HG03039 (cell line): ENCODE measurements around the gene IKZF3.
"Not testable (repeated sequence)": the region's sequence is repeated elsewhere in the genome, so short reads cannot be mapped to it uniquely, and the experiment has no call there.

ENCODE experiments used
- ATAC-seq: cut with Tn5 transposase; IDR thresholded peaks from one replicate; pipeline ENCODE4 v1.9.1; 2021; ENCODE audit warnings: mild to moderate bottlenecking, moderate library complexity; ENCODE audit not compliant: unreplicated experiment

The IKZF3 gene

GRCh38 chr17:39863918-39864746 is at the start of gene IKZF3:
TSS of gene IKZF3 (minus strand) at chr17:39864312. CDS start at chr17:39864126, 186 bp downstream.
- peak; percentile 32 for ATAC-seq

- no peak for ATAC-seq
Observed at GRCh38 chr17:39908789-39909352, 44.8 kb upstream of the IKZF3 start.

GRCh38 chr17:39904990-39905288 is 40.8 kb upstream of the IKZF3 start:
- ATAC-seq = no peak

- ATAC-seq = no peak
Observed at GRCh38 chr17:39903158-39903884, 39.2 kb upstream of the IKZF3 start.

GRCh38 chr17:39902027-39902426 is 37.9 kb upstream of the IKZF3 start:
- not testable (repeated sequence) for ATAC-seq

- ATAC-seq = no peak
Observed at GRCh38 chr17:39899215-39899614, 35.1 kb upstream of the IKZF3 start.

- ATAC-seq = no peak
Observed at GRCh38 chr17:39898088-39898487, 34.0 kb upstream of the IKZF3 start.

GRCh38 chr17:39894681-39895376 is 30.7 kb upstream of the IKZF3 start:
- ATAC-seq = no peak

- no peak for ATAC-seq
Observed at GRCh38 chr17:39889200-39889599, 25.1 kb upstream of the IKZF3 start.

GRCh38 chr17:39887078-39887477 is 23.0 kb upstream of the IKZF3 start:
- no peak for ATAC-seq

DNA sequence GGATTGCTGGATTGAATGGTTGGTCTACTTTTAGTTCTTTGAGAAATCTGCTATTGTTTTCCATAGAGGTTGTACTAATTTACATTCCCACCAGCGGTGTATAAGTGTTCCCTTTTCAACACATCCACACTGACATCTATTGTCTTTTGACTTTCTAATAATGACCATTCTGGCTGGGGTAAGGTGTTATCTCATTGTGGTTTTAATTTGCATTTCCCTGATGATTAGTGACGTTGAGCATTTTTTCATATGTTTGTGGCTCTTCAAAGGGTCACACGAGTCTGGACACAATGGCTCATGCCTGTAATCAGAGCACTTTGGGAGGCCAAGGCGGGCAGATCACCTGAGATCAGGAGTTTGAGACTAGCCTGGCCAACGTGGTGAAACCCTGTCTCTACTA is 22.0 kb upstream of the IKZF3 start:
- not testable (repeated sequence) for ATAC-seq

DNA sequence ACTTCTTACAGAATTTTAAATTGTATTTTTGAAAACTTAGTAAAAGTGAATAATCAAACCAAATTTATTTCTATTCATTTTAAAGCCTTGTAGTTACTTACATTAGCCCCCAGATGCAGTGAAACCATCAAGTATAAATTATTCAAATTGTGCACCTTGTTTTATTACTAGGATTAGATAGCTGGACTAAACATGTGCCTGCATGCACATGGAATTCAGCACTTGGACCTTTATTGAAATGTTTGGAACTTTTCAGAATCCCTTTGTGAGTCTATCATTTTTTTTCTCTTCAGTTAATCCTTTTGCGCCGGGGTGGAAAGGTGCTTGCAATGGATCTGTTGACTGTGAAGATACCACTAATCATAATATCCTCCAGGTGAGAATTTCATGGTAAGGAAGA is 8.6 kb upstream of the IKZF3 start:
- no peak for ATAC-seq

DNA sequence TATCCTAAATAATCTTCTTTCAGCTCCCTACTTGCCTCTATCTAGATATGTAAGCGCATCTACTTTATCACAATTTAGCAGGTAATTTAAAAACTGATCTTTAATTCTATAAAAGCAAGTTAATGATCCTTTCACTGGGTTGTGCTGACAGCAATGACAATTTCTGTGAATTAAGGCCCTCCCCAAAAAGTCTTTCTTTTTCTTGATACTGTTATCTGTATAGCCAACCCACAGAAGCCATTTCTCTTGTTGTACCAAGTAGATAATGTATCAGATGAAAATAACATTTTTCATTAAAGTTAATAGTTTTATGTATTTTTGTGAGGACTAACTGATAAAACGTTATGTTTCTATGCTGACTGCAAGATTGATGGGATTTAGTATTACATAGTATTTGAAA is 7.7 kb upstream of the IKZF3 start:
- no peak for ATAC-seq

- no peak for ATAC-seq
Observed at GRCh38 chr17:39870776-39871175, 6.7 kb upstream of the IKZF3 start.

DNA sequence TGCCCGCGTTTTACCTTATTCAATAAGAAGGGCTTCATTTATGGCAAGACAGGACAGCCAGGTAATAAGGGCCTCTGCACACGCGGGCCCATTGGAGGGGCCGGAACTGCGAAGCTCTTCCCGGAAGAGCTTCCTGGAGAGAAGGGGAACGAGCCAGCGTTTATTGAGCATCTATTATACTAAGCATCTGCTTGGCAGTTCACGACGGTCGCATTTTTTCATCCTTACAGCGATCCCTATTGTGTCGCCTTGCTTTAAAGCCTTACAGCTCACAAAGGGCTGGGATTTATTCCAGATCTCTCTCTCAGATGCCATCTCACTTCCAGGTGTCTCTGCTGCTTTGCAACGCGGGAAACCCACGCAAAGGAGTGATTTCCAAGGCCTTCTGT is 4.4 kb upstream of the IKZF3 start:
- ATAC-seq = no peak

- peak; percentile 20 for ATAC-seq
Observed at GRCh38 chr17:39867880-39868553, 3.9 kb upstream of the IKZF3 start, which contains the start of gene ZPBP2. TSS of gene ZPBP2 (plus strand) at chr17:39868202. CDS start at chr17:39868355, 153 bp downstream.

- peak; percentile 34 for ATAC-seq
Observed at GRCh38 chr17:39867084-39867879, 3.2 kb upstream of the IKZF3 start.

DNA sequence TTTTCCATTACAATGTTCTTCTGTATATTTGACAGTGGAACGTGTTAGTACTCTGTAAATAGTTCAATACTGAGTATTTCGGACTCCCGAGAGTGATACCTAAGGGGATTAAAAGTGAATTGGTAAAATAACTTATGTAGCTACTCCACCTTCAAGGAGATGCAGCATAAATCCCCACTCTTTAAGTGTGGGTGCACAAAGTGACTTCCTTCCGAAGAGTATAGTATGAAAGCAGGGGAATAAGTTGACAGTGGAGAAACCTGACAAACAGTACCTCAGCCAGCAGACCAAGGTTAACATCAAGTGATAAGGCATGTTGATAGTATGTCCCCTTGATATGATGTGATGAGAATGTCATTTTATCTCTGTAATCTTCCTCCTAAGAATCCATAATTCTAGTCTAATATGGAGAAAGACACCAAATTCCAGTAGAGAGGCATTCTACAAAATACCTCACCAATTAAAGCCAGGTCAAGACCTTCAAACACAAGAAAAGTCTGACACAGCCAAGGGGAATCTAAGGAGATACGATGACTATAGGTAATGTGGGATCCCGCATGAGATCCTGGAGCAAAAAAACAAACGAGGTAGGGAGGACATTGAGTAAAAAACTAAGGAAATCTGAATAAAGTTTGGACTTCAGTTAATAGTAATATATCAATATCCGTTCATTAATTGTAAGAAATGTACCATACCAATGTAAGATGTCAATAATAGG is 2.1 kb upstream of the IKZF3 start:
- no peak for ATAC-seq

- ATAC-seq = no peak
Observed at GRCh38 chr17:39863244-39863917, 731 bp downstream of the IKZF3 start.
